Type B pancreatic cell (in vitro differentiated cells): Measurements from ENCODE around the gene TGM6. TPM values are rescaled to one million over a fixed set of nuclear protein-coding genes. Genes with fewer than 3 reads are reported as not detected.

Source experiments
- DNase-seq: peaks from one replicate; pipeline ENCODE4 v3.0.0; 2021; ENCODE audit warnings: mixed read lengths; ENCODE audit not compliant: unreplicated experiment; ENCODE audit errors: extremely low spot score
- H3K27ac Mint-ChIP-seq: 2 replicates; pipeline ENCODE4 v1.8.0; 2021; ENCODE audit warnings: mild to moderate bottlenecking, mixed read lengths
- H3K27me3 Mint-ChIP-seq: 2 replicates; pipeline ENCODE4 v1.8.0; 2021; ENCODE audit warnings: mixed read lengths
- H3K36me3 Mint-ChIP-seq: 2 replicates; pipeline ENCODE4 v1.8.0; 2021; ENCODE audit warnings: mixed read lengths
- H3K4me1 Mint-ChIP-seq: one replicate; pipeline ENCODE4 v1.8.0; 2021; ENCODE audit warnings: mixed read lengths; ENCODE audit not compliant: unreplicated experiment
- H3K4me3 Mint-ChIP-seq: 2 replicates; pipeline ENCODE4 v1.8.0; 2021; ENCODE audit warnings: mild to moderate bottlenecking, mixed read lengths
- H3K9me3 Mint-ChIP-seq: 2 replicates; pipeline ENCODE4 v1.8.0; 2021; ENCODE audit warnings: mixed read lengths
- total RNA-seq: library from RNA; stranded (reverse); gene quantifications from 2 replicates; pipeline ENCODE4 v1.2.1, GENCODE V29; 2021; ENCODE audit warnings: low replicate concordance
- TF ChIP-seq, protein P1 (sequence below): fragments of 200-600 bp; sonication (generic); conservative IDR thresholded peaks from 2 replicates; pipeline ENCODE4 v1.5.0; 2021; ENCODE audit warnings: antibody characterized with exemption, mild to moderate bottlenecking

TGM6 gene
- total RNA-seq, 1 donor from 2014 or later: not detected

DNA sequence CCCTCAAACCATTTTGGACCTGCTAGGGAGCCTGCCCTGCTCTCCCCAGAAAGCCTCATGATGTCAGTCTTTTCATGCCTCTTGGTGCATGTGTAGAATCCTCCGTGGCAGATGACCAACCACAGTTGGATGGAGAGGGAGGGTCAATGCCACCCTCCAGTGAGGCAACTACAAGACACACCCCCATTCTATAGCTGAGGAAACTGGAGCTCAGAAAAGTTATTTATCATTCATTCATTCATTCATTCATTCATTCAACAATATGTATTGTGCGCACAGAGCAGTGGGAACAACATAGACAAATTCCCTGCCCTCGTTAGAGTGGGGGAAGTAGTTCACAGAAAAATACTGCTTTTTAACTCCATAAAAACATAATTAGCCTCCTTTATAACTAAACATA, 73.1 kb downstream of the TGM6 start:
- H3K36me3 Mint-ChIP-seq: peaks cover 1% of the 10 kb centered on the region
- H3K4me3 Mint-ChIP-seq: no peak overlapping the region
- H3K27ac Mint-ChIP-seq: no peak overlapping the region

DNA sequence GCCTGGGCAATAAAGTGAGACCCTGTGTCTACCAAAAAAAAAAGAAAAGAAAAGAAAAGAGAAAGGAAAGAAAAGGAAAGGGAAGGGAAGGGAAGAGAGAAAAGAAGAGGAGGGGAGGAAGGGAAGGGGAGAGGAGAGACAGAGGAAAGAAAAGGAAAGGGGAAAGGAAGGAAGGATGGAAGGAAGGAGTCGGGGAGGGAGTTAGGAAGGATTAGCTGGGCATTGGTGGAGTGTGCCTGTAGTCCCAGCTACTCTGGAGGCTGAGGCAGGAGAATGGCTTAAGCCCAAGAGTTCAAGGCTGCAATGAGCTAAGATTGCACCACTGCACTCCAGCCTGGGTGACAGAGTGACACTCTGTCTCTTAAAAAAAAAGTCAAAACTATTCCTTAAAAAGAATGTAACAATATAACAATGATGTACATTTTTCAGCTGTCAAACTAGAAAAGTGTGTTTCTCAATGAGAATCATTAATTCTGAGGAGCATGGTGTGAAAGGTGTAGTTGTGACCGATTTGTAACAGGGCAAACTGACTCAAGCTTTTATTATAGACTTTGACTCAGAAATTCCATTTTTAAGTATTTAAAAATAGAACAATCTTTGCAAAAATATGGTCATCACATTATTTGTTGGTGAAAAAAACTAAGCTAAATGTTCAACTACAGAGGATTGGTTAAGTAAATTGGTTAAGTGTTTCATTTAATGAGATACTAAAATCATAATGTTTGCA, 75.2 kb downstream of the TGM6 start:
- Mint-ChIP-seq H3K27ac (no peak overlapping the region), H3K4me1 (no peaks in the 10 kb centered on the region), H3K9me3 (no peaks in the 10 kb centered on the region), H3K27me3 (no peaks in the 10 kb centered on the region), H3K4me3 (no peak overlapping the region), H3K36me3 (peaks cover 19% of the 10 kb centered on the region)
- DNase-seq: no peak
- TF ChIP-seq, protein P1, sequence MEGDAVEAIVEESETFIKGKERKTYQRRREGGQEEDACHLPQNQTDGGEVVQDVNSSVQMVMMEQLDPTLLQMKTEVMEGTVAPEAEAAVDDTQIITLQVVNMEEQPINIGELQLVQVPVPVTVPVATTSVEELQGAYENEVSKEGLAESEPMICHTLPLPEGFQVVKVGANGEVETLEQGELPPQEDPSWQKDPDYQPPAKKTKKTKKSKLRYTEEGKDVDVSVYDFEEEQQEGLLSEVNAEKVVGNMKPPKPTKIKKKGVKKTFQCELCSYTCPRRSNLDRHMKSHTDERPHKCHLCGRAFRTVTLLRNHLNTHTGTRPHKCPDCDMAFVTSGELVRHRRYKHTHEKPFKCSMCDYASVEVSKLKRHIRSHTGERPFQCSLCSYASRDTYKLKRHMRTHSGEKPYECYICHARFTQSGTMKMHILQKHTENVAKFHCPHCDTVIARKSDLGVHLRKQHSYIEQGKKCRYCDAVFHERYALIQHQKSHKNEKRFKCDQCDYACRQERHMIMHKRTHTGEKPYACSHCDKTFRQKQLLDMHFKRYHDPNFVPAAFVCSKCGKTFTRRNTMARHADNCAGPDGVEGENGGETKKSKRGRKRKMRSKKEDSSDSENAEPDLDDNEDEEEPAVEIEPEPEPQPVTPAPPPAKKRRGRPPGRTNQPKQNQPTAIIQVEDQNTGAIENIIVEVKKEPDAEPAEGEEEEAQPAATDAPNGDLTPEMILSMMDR: no peak

More for the DNA sequence above, 73.1 kb downstream of the TGM6 start:
- Mint-ChIP-seq H3K4me1 (no peaks in the 10 kb centered on the region), H3K9me3 (no peaks in the 10 kb centered on the region), H3K27me3 (no peaks in the 10 kb centered on the region)
- TF ChIP-seq, protein P1: no peak
- DNase-seq: no peak

DNA sequence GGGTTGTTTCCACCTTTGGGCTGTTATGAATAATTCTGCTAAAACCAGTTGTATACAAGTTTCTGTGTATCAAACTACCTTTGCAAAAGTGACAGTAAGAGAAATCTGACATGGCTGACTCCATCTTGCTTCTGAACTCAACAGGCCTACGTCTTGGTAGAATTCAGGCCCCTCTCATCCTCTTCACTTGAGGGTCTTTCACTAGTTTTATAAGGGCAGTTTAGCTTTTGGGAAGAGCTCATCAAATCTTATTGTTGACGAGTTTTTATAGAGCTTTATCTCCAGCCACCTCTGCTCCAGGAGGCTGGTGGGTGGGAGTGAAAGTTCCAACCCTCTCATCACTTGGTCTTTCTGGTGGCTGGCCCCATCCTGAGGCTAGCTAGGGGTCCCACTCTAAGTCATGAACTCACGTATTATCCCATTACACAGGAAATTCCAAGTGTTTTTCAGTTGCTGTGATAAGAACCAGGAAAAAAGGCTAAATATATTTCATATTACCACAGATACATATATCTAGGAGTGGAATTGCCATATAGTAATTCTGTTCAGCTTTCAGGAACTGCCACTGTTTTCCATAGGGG, 78.3 kb downstream of the TGM6 start:
- H3K27ac Mint-ChIP-seq: no peak overlapping the region
- TF ChIP-seq, protein P1: no peak
- no peaks in the 10 kb centered on the region for H3K4me1 Mint-ChIP-seq
- peaks cover 43% of the 10 kb centered on the region for H3K36me3 Mint-ChIP-seq
- no peak for DNase-seq
- H3K27me3 Mint-ChIP-seq: no peaks in the 10 kb centered on the region
- H3K4me3 Mint-ChIP-seq: no peak overlapping the region
- no peaks in the 10 kb centered on the region for H3K9me3 Mint-ChIP-seq

DNA sequence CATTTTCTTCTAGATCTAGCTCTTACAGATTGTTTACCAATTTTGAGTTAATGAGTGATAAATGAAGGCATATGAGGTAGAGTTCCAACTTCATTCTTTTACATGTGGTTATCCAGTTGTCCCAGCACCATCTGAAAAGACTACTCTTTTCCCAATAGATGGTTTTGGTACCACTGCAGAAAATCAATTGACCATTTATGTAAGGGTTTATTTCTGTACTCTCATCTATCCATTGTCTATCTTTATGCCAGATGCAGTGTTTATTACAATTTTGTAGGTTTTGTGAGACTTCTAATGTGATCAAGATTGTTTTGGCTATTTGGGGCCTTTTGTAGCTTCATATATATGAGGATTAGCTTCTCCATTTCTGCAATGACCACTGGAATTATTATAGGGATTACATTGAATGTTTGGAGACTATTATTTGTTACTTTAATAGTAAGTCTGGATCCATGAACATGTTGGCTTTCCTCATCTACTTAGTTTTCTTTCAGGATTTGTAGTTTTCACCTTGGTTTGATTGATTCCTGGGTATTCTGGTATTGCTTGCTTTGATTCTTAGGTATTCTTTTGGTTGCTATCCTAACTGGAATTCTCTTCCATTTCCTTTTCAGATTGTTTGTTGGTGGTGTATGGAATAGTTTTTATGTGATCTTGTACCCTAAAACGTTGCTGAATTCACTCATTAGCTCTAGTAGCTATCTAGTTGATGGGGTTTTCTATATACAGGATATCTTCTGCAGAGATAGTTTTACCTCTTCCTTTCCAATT, 79.5 kb downstream of the TGM6 start:
- H3K4me1 Mint-ChIP-seq: no peaks in the 10 kb centered on the region
- DNase-seq: no peak
- H3K4me3 Mint-ChIP-seq: no peak overlapping the region
- TF ChIP-seq, protein P1: no peak
- H3K9me3 Mint-ChIP-seq: no peaks in the 10 kb centered on the region
- peaks cover 49% of the 10 kb centered on the region for H3K36me3 Mint-ChIP-seq
- no peaks in the 10 kb centered on the region for H3K27me3 Mint-ChIP-seq
- H3K27ac Mint-ChIP-seq: no peak overlapping the region

DNA sequence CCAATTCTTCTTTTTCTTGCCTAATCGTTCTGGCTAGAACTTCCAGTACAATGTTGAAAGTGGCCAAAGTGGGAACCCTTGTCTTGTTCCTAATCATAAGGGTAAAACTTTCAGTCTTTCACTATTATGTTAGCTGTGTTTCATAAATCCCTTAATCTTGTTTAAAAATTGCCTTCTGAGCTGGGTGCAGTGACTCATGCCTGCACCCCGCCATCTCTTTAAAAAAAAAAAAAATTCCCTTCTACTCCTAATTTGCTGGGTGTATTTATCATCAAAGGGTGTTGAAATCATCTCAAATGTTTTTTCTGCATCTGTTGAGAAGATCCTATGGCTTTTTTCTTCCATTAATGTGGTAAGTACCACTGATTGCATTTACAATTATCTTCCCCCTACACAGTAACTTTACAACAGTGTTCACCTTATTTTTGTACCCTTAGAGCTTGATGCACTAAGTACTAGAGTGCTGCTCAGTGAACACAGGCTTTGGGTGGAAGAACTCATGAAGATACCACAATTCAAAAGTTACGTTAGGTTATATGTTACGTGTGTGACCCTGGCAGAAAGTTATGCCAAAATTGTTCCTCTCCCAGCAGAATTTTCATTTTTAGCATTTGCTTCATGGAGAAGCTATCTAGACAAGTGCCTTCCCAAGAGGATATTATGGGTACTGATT, 80.2 kb downstream of the TGM6 start:
- Mint-ChIP-seq H3K36me3 (peaks cover 56% of the 10 kb centered on the region), H3K27ac (no peak overlapping the region), H3K9me3 (no peaks in the 10 kb centered on the region), H3K4me1 (no peaks in the 10 kb centered on the region), H3K27me3 (no peaks in the 10 kb centered on the region), H3K4me3 (no peak overlapping the region)
- TF ChIP-seq, protein P1: no peak
- DNase-seq: no peak
